ENCODE results near the gene SWAP70.

Gene SWAP70

GRCh38 chr11:9799886-9800285 is 136.0 kb downstream of the SWAP70 start:
- H3K27me3 ChIP-seq (ENCODE audit: insufficient read depth, low read depth), result no peaks in the 10 kb centered on the region
- TF ChIP-seq CTCF (conservative IDR thresholded peaks at IDR 0.05; ENCODE audit: low read depth, low read length), result no peak
- H3K4me2 ChIP-seq, result no peak overlapping the region
- H3K79me2 ChIP-seq (ENCODE audit: insufficient read depth, low read depth), result no peaks in the 10 kb centered on the region
- H4K20me1 ChIP-seq (ENCODE audit: insufficient read depth), result no peaks in the 10 kb centered on the region
- H3K4me1 ChIP-seq (ENCODE audit: low read depth, poor library complexity, severe bottlenecking), result peaks cover 8% of the 10 kb centered on the region
- H3K4me3 ChIP-seq (IDR thresholded peaks at IDR 0.05; ENCODE audit: insufficient read depth, low read depth, low read length), result no peak overlapping the region
- no peak overlapping the region for H3K9ac ChIP-seq
- H2AFZ ChIP-seq (ENCODE audit: low read depth), result no peak overlapping the region
- no peaks in the 10 kb centered on the region for H3K36me3 ChIP-seq (ENCODE audit: insufficient read depth)
- H3K27ac ChIP-seq, result no peak overlapping the region

- Histone ChIP-seq H3K27me3 (ENCODE audit: insufficient read depth, low read depth) (no peaks in the 10 kb centered on the region), H3K27ac (no peak overlapping the region), H3K9ac (no peak overlapping the region), H4K20me1 (ENCODE audit: insufficient read depth) (no peaks in the 10 kb centered on the region), H3K4me2 (no peak overlapping the region), H3K79me2 (ENCODE audit: insufficient read depth, low read depth) (no peaks in the 10 kb centered on the region), H3K36me3 (ENCODE audit: insufficient read depth) (no peaks in the 10 kb centered on the region), H3K4me3 (IDR thresholded peaks at IDR 0.05; ENCODE audit: insufficient read depth, low read depth, low read length) (no peak overlapping the region), H2AFZ (ENCODE audit: low read depth) (no peak overlapping the region), H3K4me1 (ENCODE audit: low read depth, poor library complexity, severe bottlenecking) (peaks cover 8% of the 10 kb centered on the region)
- TF ChIP-seq CTCF (conservative IDR thresholded peaks at IDR 0.05; ENCODE audit: low read depth, low read length), result no peak
Measured at GRCh38 chr11:9802291-9802861, 138.5 kb downstream of the SWAP70 start.

Measured in KMS-11 (cell line).